Astrocyte of the spinal cord (primary cell): ENCODE results near the gene ARGLU1.

Source experiments
- DNase-seq: peaks from one replicate; pipeline ENCODE4 v3.0.0; 2011; ENCODE audit warnings: low read depth, low spot score
- H3K4me3 ChIP-seq: 2 replicates; pipeline ENCODE4 v1.5.1; 2011; ENCODE audit warnings: low read depth, mild to moderate bottlenecking, low read length, moderate library complexity
- CTCF ChIP-seq: IDR thresholded peaks from 2 replicates; pipeline ENCODE4 v1.5.1; 2012; ENCODE audit warnings: low read depth, mild to moderate bottlenecking, low read length, inconsistent platforms
- in situ Hi-C: cut with HindIII; loops from 2 replicates; pipeline ENCODE4 v1.10.0; 2017; ENCODE audit warnings: low sequenced_read_pairs

ARGLU1 gene

GRCh38 chr13:106573284-106573846 lies 5.4 kb upstream of the ARGLU1 start:
- TF ChIP-seq CTCF = no peak
- DNase-seq = no peak
- no peak overlapping the region for H3K4me3 ChIP-seq
- in situ Hi-C loops = no loop called here

DNA sequence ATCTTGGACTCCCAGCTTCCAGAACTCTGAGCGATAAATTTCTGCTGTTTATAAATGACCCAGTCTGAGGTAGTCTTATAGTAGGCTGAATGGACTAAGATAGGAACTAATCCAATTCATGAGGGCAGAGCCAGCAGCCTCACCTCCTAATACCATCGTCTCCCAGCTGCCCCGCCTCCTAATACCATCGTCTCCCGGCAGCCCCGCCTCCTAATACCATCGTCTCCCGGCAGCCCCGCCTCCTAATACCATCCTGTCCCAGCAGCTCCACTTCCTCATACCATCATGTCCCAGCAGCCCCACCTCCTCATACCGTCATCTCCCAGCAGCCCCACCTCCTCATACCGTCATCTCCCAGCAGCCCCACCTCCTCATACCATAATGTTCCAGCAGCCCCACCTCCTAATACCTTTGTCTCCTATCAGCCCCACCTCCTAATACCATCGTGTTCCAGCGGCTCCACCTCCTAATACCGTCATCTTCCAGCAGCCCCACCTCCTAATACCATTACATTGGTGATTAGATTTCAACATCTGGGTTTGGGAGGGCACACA lies 2.4 kb upstream of the ARGLU1 start:
- no peak for TF ChIP-seq CTCF
- H3K4me3 ChIP-seq = no peak overlapping the region
- no peak for DNase-seq
- in situ Hi-C loops = no loop called here

- no peak for TF ChIP-seq CTCF
- H3K4me3 ChIP-seq = no peak overlapping the region
- no peak for DNase-seq
- in situ Hi-C loops = no loop called here
Measured at GRCh38 chr13:106569233-106570095, 1.5 kb upstream of the ARGLU1 start.

DNA sequence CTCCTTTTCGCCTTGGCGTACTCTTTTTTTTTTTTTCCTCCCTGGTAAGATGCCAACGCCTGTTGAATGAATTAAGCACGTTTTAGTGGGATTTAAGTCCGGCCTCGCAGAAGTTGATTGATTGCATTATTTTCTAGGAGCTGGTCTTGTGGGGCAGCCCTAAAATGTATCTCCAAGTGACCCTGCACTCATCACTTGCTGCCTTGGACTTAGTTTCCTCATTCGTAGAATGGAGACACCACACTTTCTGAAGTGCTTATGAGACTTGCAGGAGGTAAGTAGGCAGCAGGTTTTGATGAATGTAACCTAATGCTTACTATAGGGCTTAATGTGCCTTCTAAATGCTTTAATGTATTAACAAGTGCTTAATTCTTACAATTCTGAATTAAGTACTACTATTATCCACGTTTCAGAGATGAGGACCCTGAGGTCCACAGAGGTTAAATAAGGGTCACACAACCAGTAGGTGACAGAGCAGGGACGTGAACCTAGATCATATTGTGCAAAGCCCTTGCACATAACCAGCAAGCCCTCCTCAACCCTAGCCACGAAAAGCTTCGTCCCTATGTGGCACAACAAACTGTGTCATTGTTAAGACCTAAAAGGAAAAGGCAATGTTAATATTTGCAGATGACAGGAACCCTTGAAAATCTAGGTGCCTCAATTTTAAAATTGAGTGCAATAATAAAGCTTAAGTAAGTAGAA lies 514 bp upstream of the ARGLU1 start:
- in situ Hi-C loops = no loop called here

DNA sequence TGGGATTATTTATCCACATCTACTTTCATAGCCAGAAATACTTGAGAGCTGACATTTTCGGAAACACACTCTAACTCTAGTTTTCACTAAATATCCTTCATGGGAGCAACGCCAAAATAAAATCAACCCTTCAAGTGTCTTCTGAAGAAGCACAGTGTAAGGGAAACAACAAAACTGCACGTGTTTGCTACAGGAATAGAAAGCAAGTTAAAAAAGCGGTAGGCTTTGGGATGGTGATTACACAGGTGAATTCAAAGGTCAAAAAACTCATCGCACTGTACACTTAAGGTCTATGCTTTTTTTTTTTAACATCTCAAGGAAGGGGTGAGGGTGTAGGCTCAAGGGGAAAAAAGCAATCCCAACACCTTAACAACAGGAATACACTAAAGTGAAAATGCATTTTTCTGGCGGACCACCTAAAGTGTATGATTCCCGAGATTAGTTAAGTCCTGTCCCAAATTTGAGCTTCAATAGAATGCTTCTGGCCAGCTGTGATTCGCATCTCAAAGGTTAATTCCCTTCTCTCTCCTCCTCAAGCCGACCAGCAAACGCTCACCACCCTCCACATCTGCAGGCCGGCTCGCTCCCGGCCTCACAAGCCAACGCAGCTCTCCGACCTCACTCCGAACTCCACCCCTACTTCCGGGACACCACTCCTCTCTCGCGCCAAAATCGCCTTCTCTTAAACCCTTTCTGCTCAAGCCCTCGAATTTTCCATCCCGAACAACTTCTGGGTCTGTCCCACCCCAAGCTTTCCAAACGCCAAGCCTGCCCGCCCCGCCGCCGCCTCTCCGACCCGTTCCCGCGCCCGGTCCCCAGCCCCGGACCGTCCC lies 1.1 kb downstream of the ARGLU1 start:
- no peak for TF ChIP-seq CTCF
- peak; percentile 40 for DNase-seq
- H3K4me3 ChIP-seq = peak overlapping the region; percentile 90
- in situ Hi-C loops = no loop called here

More for the DNA sequence above, 514 bp upstream of the ARGLU1 start:
- peak overlapping the region; percentile 90 for H3K4me3 ChIP-seq
- no peak for DNase-seq
- no peak for TF ChIP-seq CTCF
